HG03280 (cell line): ENCODE measurements around the gene LRRK1.

Experiments
- ATAC-seq: cut with Tn5 transposase; IDR thresholded peaks from one replicate; pipeline ENCODE4 v1.9.1; 2021; ENCODE audit warnings: mild to moderate bottlenecking, moderate library complexity; ENCODE audit not compliant: unreplicated experiment

LRRK1 gene

DNA sequence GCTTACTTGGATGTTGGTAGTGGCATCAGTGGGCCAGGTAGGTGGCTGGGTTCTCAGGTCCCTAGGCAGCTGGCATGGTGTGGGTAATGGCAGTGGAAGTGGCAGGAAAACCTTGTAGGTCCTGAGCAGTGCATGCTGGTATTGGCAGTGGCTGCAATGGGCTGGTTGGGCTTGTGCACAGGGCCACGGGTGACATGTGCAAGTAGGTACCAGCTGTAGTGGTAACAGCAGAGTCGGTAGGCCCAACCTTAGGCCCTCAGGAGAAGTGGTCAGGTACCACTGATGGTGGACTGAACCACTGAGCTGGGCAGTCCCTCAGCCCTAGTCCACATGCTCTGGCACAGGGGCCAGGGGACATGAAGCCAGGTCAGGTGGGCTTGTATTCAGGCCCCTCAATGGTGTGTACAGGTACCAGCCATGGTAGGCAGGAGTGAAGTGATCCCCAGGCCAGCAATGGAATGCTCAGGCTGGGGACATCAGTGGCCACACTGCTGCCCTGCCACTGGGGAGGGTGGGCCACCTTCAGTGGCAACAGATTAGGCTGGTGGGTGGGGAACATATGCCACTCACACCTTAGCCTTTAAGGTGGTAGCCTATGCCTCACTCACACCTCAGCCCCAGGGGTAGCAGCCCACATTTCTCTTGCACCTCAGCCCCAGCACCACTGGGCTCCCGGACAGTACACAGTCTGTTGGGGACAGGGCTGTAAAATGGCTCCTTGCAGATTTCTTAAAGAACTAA is 118.1 kb downstream of the LRRK1 start:
- ATAC-seq, result no peak

DNA sequence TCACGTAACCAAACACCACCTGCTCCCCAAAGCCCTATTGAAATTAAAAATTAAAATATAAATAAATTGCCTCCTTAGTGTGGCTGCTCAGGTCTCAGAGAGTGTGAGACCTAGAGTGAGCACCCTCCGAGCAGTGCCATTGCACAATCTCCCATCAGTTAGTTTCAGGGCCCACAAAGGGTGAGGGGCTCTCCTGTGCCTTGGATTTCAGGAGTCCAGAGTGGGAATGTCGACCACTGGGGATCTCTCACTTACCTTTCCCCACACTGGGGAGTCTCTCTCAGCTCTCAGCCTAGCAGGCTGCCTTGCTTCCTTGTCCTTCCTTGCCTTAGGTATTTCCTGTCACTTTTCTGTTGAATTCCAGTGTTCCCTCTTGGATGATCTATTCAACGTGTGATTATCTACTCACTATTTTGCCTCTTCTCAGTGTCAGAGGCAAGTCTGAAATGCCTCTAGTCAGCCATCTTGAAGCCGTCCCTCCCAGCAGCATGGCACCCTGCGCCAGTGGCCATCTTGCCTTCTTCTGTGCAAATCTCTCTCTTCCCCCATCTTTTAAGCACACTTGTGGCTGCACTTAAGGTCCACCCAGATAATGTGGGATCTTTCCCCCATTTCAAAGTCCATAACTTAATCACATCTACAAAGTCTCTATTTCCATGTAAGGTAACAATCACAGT is 119.3 kb downstream of the LRRK1 start:
- ATAC-seq, result no peak

DNA sequence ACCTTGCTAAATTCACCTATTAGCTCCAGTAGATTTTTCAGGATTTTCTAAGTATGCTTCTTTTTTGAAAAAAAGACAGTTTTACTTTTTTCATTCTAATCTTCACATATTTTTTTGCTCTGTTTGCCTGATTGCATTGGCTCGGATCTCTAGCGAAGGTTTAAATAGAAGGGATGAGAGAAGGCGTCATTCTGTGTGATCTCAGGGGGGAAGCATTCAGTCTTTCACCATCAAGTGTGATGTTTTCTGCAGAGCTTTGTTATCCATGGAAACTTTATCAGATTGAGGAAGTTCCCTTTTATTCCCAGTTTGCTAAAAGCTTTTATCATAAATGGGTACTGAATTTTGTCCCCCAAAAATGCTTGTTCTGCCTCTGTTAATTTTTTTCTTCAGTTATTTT is 120.3 kb downstream of the LRRK1 start:
- ATAC-seq, result no peak

DNA sequence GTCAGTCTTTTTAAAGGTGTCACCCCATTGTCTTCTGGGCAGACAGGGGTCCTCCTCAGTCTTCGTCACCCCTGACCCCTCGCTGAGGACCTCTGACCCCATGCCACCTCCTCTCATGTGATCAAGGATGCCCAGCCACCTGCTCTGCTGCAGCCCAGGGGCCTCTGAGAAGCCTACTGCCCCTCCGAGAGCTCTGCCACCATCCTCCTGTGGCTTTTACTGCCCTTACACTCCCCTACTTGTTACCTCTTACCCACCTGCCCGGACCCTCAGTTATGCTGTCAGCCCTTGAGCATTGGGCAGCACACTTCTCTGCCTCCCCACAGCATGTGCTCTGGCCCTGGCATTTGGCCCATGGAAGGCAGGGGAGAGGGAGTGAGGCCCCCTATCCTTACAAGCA is 123.2 kb downstream of the LRRK1 start:
- no peak for ATAC-seq

DNA sequence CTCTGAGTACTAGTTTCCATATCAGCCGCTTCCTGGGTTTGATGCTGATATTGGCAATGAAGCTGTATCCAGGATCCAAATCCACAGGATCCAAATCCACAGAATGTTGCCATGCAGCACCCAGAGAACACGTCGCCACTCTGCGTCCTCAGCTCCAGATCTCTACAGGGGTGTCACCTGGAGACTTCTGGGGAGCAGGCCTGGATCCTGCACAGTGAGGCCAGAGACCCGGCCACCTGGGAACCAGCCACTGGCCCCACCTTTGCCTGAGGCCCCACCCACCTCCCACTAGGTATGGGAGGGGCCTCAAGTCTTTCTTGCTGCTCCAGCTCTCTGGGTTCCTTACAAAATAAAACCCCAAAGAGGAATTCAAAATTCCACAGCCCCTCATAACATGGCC is 123.9 kb downstream of the LRRK1 start:
- no peak for ATAC-seq

DNA sequence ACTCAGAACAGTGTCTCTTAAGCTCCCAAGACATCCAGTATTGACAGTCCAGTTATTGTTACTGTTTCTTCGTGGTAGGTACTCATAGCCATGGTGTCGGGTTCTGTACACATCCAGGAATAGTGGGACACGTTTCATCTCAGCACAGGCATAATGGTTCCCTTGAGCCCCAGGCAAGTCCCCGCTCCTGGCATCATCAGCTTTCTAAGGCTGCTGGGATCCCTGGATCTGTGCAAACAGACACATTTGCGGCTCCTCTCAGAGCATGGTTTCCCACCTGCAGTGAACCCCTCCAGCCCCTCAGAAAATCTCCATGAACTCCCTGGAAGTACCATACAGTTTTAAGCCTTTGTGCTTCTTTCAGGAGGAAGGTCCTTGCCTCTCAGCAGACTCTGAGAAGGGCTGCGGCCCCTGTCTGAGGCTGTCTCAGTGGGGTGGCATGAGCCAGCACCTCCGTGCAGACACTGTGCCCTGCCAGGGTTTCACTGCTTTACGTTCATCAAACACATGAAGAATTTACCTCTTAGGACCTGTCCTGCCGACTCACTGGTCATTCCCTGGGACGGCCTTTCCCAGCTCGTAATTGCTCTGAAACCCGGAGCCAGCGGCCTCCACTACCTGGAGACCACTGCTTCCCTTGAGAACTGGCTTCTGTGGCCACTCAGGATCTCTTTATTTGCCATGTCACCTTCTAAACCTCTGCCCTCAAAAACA is 124.9 kb downstream of the LRRK1 start:
- ATAC-seq, result no peak

DNA sequence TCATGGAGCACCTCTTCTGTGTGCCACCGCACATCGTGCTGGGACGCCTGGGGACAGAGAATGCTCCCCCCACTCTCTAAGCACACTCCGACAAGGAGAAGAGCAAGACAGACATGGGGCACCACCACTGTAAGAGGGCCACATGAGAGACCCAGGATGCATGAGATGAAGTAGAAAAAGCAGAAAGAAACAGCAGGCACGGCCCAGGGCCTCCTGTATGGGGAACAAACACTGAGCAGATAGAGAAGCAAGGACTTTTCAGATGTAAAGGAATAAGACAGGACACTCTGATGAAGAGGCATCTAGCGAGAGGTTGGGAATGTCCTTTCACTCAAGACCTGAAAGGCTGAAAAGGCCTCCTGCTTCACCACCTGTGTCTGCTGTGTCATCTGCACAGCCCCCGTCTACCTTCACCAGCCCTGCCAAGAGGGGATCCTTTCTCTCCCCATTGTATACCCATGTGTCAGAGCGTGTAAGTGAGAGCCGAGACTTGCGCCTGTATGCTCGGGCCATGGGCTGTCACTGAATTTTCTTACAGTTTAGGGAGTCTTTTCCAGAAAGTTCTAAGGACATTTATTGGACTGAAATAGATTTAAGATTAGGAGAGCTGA is 125.6 kb downstream of the LRRK1 start:
- ATAC-seq, result no peak

DNA sequence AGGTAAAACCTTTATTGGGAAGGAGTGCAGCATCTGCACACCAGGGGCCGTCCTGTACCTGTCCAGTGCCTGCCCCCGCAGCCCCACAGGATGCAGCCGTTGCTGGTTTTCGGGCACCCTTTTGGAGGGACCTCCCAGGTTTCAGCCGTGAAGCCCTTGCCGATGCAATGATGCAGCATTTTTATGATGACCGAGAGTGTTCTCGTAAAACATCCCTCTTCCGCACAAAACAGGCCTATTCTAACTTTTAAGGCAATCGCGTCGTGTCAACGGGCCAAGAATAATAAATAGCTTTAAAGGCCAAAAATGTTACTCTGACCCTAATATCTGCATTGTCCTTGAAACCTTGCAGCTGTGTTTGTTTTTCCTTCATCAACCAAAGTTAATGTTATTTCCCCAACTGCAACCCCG is 126.1 kb downstream of the LRRK1 start:
- no peak for ATAC-seq

DNA sequence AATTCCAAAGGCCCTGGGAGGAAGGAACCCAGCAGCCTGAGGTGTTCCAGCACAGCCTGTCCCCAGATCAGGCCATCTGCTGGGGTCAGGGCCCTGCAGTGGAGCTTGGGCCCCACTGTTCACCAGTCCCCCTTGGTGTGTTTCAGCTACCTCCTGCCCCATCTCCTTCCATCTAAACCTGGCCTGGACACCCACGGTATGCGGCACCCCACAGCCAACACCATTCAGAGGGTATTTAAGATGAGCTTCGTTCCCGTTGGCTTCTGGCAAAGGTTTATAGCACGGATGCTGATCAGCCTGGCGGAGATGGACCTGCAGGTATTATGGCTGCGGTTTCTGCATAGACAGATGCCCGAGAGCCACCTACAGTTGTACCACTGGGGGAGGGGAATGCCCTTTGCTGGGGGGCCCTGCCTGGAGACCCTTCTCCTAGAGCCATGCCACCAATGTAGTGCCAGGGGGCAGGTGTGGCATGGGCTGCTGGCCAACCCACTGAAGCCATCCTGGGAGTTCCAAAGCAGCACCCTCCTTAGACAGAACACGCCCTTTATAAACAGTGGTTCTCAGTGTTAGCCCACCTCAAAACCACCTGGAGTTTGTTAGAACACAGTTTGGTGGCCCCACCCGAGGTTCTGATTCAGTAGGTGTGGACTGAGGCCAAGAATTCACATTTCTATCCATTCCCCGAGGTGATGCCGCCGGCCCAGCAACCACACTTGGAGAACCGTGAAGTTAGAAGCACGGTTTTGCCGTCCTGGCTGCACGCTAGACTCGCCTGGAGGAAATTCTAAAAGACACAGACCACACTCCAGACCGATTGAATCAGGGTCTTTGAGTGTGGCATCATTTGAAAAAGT is 126.9 kb downstream of the LRRK1 start:
- ATAC-seq, result no peak

DNA sequence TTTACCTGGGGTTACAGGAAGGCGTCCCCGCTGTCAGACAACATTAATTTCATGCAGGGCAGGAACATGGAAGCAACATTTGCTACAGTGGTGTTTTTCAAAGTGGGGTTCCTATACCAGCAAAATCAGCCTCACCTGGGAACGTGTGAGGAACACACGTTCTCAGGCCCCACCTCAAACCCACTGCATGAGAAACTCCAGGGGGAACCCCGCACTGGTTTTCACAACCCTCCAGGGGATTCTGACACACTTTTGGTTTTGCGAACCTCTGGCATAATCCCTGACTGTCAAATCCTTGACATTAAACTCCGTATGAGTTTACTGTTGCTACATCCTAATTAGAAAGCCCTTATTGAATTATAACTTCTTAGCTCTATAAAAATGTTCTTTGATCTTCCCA is 127.7 kb downstream of the LRRK1 start:
- no peak for ATAC-seq

DNA sequence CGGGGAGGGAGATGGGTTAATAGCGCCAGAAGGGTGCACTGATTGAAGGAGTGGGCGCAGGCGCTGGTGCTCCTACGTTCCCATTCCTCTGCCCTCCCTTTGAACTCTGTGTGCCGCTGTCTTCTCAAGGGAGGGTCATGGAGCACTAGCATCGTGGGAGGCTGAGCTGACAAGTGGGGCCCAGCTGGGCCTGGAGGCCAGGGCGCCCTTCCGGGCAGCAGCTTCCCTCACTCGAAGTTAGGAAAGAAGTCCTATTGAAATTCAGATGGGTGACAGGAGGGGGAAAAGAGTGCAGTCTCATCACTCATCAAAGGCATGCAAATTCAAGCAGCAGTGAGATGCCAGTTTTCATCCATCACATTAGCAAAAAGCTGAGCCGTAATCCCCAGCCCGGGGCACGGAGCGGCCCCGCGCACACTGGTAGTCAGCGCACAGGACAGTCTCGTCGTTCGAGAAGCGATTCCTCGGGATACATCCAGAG is 128.2 kb downstream of the LRRK1 start:
- ATAC-seq, result no peak

DNA sequence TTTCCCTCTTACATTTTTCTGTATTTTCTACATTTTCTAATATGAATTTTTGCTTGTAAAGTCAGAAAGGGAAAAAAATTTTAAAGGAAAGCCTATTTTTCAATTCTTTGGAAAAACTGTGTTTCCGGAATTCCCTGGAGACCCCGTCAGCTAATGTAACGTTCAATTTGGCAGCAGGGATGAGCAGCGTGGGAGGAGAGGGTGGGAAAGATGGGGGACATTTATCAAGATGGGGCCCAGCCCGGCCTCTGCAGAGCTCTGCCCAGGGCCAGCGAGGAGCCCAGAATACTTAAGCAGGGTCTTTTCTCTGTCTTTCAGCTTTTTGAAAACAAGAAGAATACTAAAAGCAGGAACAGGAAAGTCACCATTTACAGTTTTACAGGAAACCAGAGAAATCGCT is 129.0 kb downstream of the LRRK1 start:
- ATAC-seq, result no peak

DNA sequence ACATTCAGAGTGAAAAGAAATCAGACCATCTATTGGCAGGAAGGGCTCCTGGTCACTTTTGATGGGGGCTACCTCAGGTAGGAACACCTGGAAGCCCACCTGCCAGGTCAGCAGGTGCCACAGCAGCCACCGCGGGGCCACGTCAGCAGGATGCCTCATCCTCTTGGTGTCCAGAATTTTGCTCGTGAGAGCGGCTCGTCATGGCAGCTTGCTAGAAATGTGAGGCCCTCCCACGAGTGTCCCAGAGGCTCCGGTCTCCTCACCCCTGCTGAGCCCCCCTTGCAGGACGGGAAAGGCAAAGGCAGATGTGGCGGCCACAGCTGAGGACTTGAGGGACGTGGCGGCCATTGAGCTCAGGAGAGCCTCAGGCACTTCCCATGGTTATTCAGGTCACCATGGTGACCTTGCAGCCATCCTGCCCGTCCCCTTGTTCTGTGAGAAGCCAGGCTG is 129.4 kb downstream of the LRRK1 start:
- ATAC-seq, result no peak

DNA sequence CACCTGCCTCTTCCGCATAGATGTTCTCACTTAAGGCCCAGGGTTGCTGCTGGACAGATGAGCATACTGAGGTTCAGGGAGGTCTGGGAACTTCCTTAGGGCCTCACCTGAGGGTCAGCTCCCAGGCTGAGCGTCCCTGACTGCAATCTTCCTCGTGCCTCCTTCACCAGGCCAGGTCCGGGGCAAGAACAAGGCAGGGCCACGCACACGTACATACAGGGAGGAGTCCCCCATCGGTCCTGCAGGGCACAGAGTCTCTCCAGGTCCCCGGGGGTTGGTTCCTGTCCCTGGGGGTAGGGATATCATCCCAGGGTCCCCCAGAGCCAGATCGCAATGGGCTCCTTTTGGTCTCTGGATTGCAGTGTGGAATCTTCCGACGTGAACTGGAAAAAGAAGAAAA is 130.1 kb downstream of the LRRK1 start:
- no peak for ATAC-seq

DNA sequence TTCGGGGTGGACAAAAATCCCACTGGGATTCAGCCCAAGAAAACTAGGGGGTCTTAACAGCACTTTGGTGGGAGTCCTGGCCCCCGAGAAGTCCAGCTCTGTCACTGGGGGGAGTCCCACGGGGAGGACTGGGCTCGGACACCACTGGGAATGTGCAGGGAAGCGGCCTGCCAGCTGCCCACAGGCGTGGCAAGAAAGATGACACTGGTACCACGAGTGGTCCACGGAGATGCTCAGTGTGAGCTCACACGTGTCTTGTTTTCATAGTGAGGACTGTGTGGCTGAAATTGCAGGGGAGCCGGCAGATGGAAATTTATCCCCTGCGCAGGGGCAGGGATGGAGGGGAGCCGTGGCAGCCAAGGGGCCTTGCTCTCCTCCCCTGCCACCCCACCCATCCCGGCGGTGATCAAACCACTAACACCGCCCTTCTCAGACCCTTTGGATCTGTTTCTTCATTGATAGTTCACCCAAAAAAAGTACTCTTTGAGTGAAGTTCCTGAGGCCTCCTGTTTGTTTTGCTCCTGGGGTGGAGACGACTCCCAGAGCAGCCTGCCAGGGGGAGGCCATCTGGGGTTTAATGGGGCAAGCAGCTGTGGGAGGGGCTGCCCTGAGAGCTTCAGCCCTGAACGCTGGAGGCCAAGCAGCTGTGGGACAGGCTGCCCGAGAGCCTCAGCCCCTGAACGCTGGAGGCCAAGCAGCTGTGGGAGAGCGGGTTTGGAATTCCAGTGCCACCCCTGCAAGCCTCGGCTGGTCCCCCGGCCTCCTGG is 130.9 kb downstream of the LRRK1 start:
- no peak for ATAC-seq

DNA sequence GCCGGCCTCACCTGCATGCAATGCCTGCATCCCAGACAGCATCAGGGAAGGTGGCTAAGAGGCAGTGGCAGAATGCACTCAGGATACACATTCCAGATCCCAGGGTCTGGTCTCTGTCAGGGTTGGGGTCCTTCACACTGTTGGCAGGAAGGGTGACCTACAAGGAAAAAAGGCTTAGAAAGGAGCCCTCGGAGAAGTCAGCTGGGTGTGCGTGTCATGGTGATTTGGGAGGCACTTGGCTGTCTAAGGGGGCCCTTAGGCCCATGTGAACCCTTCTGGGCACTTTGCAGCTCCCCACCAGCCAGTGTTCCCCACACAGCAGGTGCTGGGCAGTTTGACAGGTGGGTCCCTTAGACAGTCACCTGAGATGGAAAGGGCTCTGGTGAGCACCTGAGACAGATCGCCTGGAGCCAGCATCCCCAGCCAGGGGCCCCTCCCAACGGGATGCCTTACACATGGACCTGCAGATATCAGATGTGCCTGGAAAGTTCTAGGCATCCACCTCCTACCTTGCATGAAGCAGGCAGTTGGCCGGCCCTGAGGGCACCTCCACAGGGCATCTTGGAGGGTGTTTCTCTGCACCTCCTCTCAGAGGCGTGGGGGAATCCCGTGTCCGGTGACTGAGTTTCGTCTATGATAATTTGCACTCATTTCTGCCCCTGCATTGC is 131.6 kb downstream of the LRRK1 start:
- no peak for ATAC-seq

DNA sequence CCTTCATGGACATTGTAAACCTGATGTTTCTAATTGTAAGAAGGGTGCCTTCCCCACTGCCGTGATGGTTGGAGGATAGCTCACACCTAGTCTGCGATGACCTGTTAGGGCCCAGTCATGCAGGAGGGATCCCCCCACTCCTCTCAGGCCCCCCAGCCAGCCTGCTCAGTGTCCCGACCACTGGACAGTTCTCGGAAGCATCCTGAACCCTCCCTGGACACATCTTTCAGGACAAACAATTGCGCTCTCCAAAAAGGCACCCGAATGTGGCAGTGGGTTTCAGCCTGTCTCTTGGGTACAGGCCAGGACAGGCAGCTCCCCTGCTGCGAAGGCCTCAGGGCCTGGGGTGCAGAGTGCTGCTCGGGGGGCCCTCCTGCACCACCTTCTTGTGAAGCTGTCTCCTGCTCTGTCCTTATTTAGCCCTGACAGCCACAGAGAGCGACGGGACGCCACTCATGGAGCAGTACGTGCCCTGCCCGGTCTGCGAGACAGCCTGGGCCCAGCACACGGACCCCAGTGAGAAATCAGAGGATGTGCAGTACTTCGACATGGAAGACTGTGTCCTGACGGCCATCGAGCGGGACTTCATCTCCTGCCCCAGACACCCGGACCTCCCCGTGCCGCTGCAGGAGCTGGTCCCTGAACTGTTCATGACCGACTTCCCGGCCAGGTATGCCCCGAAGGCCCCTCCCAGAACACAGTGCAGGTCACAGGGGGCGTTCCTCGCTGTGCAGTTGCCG is 132.3 kb downstream of the LRRK1 start:
- no peak for ATAC-seq

DNA sequence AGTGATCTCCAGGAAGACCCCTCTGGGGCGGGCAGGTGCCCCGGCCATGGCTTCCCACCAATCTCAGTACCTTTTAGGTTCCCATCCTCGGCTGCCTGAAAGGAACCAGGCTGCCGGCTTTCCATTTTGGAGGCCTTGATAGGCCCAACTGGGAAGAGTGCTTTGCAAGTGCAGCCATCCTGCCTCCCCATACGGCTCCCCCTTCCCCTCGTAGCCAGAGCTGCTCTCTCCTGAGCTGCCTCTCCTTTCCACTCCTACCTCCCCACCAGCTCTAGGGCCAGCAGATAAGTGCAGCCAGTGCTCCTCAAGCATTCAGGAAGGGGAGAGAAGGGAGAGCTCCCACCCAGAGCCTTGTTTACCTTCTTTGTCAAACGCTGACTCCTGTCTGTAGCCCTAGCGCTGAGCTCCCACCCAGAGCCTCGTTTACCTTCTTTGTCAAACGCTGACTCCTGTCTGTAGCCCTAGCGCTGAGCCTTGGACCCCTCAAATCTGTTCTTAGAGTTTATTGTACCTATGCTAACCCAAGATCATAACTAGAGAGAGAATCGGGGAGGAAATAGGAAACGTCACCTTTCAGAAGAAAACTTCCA is 133.0 kb downstream of the LRRK1 start:
- no peak for ATAC-seq
